Epithelial cell of proximal tubule (primary cell): ENCODE data around the gene MAML3. TPM values are rescaled to one million over a fixed set of nuclear protein-coding genes. Genes with fewer than 3 reads are reported as not detected.

Experiments used
- DNase-seq: peaks from one replicate; pipeline ENCODE4 v3.0.0-alpha.2; 2011; ENCODE audit warnings: low read depth
- H3K4me3 ChIP-seq: 2 replicates; pipeline ENCODE4 v1.5.1; 2011; ENCODE audit warnings: low read depth, mild to moderate bottlenecking, low read length
- CTCF ChIP-seq: conservative IDR thresholded peaks from 2 replicates; pipeline ENCODE4 v1.5.1; 2012; ENCODE audit warnings: low read depth, mild to moderate bottlenecking, low read length
- total RNA-seq: library from RNA; depleted of rRNA; stranded (reverse); fragments of >200 nt; gene quantifications from 2 replicates; pipeline ENCODE4 v1.2.3, GENCODE V29; 2015

The MAML3 gene
- total RNA-seq, 1 donor from 2014 or later, result 1.2 TPM

- no peak for TF ChIP-seq CTCF
These were observed 56.4 kb downstream of the MAML3 start for GRCh38 chr4:140097572-140097971.

GRCh38 chr4:140096921-140097320, 57.1 kb downstream of the MAML3 start:
- no peak for TF ChIP-seq CTCF
- H3K4me3 ChIP-seq, result no peak overlapping the region
- DNase-seq, result no peak

More at GRCh38 chr4:140097572-140097971, 56.4 kb downstream of the MAML3 start:
- no peak overlapping the region for H3K4me3 ChIP-seq
- no peak for DNase-seq

GRCh38 chr4:140096483-140096861, 57.5 kb downstream of the MAML3 start:
- DNase-seq, result no peak
- no peak overlapping the region for H3K4me3 ChIP-seq
- TF ChIP-seq CTCF, result no peak

- H3K4me3 ChIP-seq, result no peak overlapping the region
- TF ChIP-seq CTCF, result no peak
- no peak for DNase-seq
These were observed 58.1 kb downstream of the MAML3 start for GRCh38 chr4:140095694-140096482.

GRCh38 chr4:140094438-140095420, 59.3 kb downstream of the MAML3 start:
- no peak for TF ChIP-seq CTCF
- DNase-seq, result no peak
- no peak overlapping the region for H3K4me3 ChIP-seq

- no peak for TF ChIP-seq CTCF
- no peak for DNase-seq
- H3K4me3 ChIP-seq, result peak overlapping the region; percentile 48
These were observed 61.7 kb downstream of the MAML3 start for GRCh38 chr4:140092094-140092851.
